Fibroblast of lung (primary cell): ENCODE data around the gene CCDC169. TPM values are rescaled to one million over a fixed set of nuclear protein-coding genes. Genes with fewer than 3 reads are reported as not detected.

Source experiments
- DNase-seq, 2 donors: peaks; one replicate each; pipeline versions ENCODE4 v3.0.0 to v3.0.0-alpha.2; 2010; ENCODE audit warnings: low read depth in 2 of 2
- H2AFZ ChIP-seq: 2 replicates; pipeline ENCODE4 v1.5.1; 2012; ENCODE audit warnings: low read length, control low read depth, inconsistent platforms
- H3K27ac ChIP-seq: 2 replicates; pipeline ENCODE4 v1.5.1; 2011; ENCODE audit warnings: low read length, control low read depth; ENCODE audit not compliant: insufficient read depth
- H3K27me3 ChIP-seq: 2 replicates; pipeline ENCODE4 v1.5.1; 2011; ENCODE audit warnings: mild to moderate bottlenecking, low read length; ENCODE audit not compliant: control insufficient read depth, insufficient read depth
- H3K36me3 ChIP-seq: 2 replicates; pipeline ENCODE4 v1.5.1; 2011; ENCODE audit warnings: low read length; ENCODE audit not compliant: control insufficient read depth, insufficient read depth
- H3K4me1 ChIP-seq: 2 replicates; pipeline ENCODE4 v1.5.1; 2011; ENCODE audit warnings: low read length; ENCODE audit not compliant: control insufficient read depth, insufficient read depth; ENCODE audit errors: extremely low read depth
- H3K4me2 ChIP-seq: 2 replicates; pipeline ENCODE4 v1.5.1; 2011; ENCODE audit warnings: low read length, control low read depth; ENCODE audit not compliant: insufficient read depth; ENCODE audit errors: extremely low read depth
- H3K4me3 ChIP-seq, 4 experiments: fragments of 200-600 bp in 1 of 4; sonication (generic) in 1 of 4; replicated peaks in 1 of 4; 2 replicates each; pipeline ENCODE4 v1.5.1; 2011 to 2016; ENCODE audit warnings: low read length in 4 of 4, low read depth in 3 of 4, mild to moderate bottlenecking in 3 of 4, control low read depth in 2 of 4, inconsistent platforms in 1 of 4, mixed read lengths in 1 of 4; ENCODE audit not compliant: insufficient read depth in 1 of 4; ENCODE audit errors: control extremely low read depth in 1 of 4
- H3K79me2 ChIP-seq: 2 replicates; pipeline ENCODE4 v1.5.1; 2012; ENCODE audit warnings: mild to moderate bottlenecking, low read length, inconsistent platforms; ENCODE audit not compliant: control insufficient read depth, insufficient read depth
- H3K9ac ChIP-seq: 2 replicates; pipeline ENCODE4 v1.5.1; 2011; ENCODE audit warnings: mild to moderate bottlenecking, low read length, control low read depth; ENCODE audit not compliant: insufficient read depth
- H3K9me3 ChIP-seq: 2 replicates; pipeline ENCODE4 v1.5.1; 2012; ENCODE audit warnings: low read depth, low read length; ENCODE audit not compliant: control insufficient read depth, insufficient read depth
- H4K20me1 ChIP-seq: 2 replicates; pipeline ENCODE4 v1.5.1; 2011; ENCODE audit warnings: low read length; ENCODE audit not compliant: control insufficient read depth, insufficient read depth; ENCODE audit errors: extremely low read depth
- EZH2 ChIP-seq: IDR thresholded peaks from 2 replicates; pipeline ENCODE4 v1.5.1; 2012; ENCODE audit warnings: low read length, control low read depth, mild to moderate bottlenecking; ENCODE audit errors: missing control alignments
- polyA plus RNA-seq, 2 donors: library from polyadenylated mRNA; depleted of rRNA in 1 of 2; stranded (reverse) in 1 of 2; unstranded in 1 of 2; fragments of >200 nt; gene quantifications; 2 replicates each; pipeline ENCODE4 v1.2.1, GENCODE V29; 2011 to 2012; ENCODE audit warnings: missing spikeins in 1 of 2
- total RNA-seq: library from RNA; depleted of rRNA; stranded (reverse); fragments of >200 nt; gene quantifications from 2 replicates; pipeline ENCODE4 v1.2.1, GENCODE V29; 2014
- TF ChIP-seq, protein P1 (sequence below), 2 donors: IDR thresholded peaks in 1 of 2; conservative IDR thresholded peaks in 1 of 2; 1 replicate in 1 of 2; 2 replicates in 1 of 2; pipeline ENCODE4 v1.5.1; 2011 to 2012; ENCODE audit warnings: low read length in 2 of 2, control low read depth in 1 of 2, inconsistent platforms in 1 of 2, low read depth in 1 of 2, mild to moderate bottlenecking in 1 of 2

CCDC169 gene
- total and polyA plus RNA-seq, 2 donors (not counting 1 experiment from before 2014, with no cell fraction given) = 2.9 to 7.1 TPM

DNA sequence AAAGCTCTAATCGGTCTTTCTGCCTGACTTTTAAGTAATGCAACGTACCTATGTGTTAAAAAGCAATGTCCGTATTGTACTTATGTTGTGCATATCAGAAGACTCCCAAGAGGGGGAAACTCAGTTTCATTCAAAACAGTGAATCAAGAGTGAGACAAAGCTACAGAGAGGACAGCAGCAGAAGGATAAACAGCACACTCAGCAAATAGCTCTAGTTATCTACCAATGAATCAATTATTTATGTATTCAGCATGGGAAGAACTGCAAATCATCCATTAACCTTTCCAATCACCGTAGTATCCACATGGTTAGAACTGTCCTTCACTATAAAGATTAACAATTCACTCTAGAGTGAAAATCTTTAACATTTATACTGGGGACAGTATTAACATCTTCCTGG, 46.6 kb downstream of the CCDC169 start:
- Histone ChIP-seq H3K9me3 (no peaks in the 10 kb centered on the region), H3K27me3 (no peaks in the 10 kb centered on the region), H3K9ac (no peak overlapping the region), H3K79me2 (no peaks in the 10 kb centered on the region), H3K27ac (no peak overlapping the region), H3K36me3 (no peaks in the 10 kb centered on the region), H3K4me2 (no peak overlapping the region), H3K4me1 (no peaks in the 10 kb centered on the region), H4K20me1 (no peaks in the 10 kb centered on the region), H3K4me3 (no peak overlapping the region), H2AFZ (no peak overlapping the region)
- DNase-seq = no peak
- TF ChIP-seq, protein P1, sequence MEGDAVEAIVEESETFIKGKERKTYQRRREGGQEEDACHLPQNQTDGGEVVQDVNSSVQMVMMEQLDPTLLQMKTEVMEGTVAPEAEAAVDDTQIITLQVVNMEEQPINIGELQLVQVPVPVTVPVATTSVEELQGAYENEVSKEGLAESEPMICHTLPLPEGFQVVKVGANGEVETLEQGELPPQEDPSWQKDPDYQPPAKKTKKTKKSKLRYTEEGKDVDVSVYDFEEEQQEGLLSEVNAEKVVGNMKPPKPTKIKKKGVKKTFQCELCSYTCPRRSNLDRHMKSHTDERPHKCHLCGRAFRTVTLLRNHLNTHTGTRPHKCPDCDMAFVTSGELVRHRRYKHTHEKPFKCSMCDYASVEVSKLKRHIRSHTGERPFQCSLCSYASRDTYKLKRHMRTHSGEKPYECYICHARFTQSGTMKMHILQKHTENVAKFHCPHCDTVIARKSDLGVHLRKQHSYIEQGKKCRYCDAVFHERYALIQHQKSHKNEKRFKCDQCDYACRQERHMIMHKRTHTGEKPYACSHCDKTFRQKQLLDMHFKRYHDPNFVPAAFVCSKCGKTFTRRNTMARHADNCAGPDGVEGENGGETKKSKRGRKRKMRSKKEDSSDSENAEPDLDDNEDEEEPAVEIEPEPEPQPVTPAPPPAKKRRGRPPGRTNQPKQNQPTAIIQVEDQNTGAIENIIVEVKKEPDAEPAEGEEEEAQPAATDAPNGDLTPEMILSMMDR (conservative IDR thresholded peaks at IDR 0.05 in 1 of 2, IDR thresholded peaks at IDR 0.05 in 1 of 2; ENCODE audit: low read depth in 1 of 2, low read length in 2 of 2) = no peak
- TF ChIP-seq EZH2 = no peak

DNA sequence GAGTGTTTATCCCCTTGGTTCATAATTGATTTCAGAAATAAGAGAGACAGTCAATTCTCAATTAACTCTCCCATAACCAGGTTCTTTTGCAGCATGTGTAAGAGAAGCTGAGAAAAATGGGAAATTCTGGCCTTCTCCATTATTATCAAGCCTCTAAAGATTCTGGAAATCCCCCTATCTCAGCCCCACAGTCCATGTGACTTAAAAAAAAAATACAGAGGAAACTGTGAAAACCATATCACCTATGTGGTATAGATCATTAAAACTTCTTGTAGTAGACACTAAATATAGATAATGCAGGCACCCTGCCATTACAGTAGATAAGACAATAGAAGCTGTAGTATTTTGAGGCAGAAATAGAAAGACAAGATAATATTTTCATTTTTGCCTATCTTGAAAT, 48.9 kb downstream of the CCDC169 start:
- H3K79me2 ChIP-seq = no peaks in the 10 kb centered on the region
- no peak overlapping the region for H2AFZ ChIP-seq
- no peak overlapping the region for H3K4me3 ChIP-seq
- no peak overlapping the region for H3K27ac ChIP-seq
- H3K27me3 ChIP-seq = no peaks in the 10 kb centered on the region
- H3K9ac ChIP-seq = no peak overlapping the region
- no peaks in the 10 kb centered on the region for H3K9me3 ChIP-seq
- no peaks in the 10 kb centered on the region for H3K4me1 ChIP-seq
- DNase-seq = no peak
- no peaks in the 10 kb centered on the region for H4K20me1 ChIP-seq
- H3K4me2 ChIP-seq = no peak overlapping the region
- no peak for TF ChIP-seq EZH2
- TF ChIP-seq, protein P1 (conservative IDR thresholded peaks at IDR 0.05 in 1 of 2, IDR thresholded peaks at IDR 0.05 in 1 of 2; ENCODE audit: low read depth in 1 of 2, low read length in 2 of 2) = no peak
- H3K36me3 ChIP-seq = no peaks in the 10 kb centered on the region

DNA sequence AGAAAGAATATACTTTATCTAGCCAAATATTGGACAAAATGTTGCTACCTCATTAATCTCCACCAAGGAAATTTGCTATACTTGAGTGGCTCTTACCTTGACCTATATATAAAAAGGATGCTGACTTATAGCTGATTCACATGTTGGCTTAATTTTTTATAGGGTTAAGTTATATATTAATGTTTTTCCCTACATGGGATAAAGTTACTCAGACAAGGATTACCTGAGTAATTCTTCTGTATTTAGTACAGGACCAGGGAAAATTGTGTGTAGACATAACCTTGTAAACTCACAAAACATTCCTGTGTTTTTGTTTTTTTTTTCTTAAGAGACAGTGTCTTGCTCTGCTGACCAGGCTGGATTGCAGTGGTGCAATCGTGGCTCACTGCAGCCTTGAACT, 52.6 kb downstream of the CCDC169 start:
- H3K27ac ChIP-seq = no peak overlapping the region
- H2AFZ ChIP-seq = no peak overlapping the region
- H4K20me1 ChIP-seq = no peaks in the 10 kb centered on the region
- no peak for TF ChIP-seq EZH2
- H3K36me3 ChIP-seq = no peaks in the 10 kb centered on the region
- no peaks in the 10 kb centered on the region for H3K27me3 ChIP-seq
- no peak for DNase-seq
- no peak overlapping the region for H3K4me2 ChIP-seq
- no peaks in the 10 kb centered on the region for H3K9me3 ChIP-seq
- no peaks in the 10 kb centered on the region for H3K4me1 ChIP-seq
- no peaks in the 10 kb centered on the region for H3K79me2 ChIP-seq
- H3K9ac ChIP-seq = no peak overlapping the region
- no peak overlapping the region for H3K4me3 ChIP-seq
